ENCODE results near the gene RALY.
"Not testable (repeated sequence)": the region's sequence is repeated elsewhere in the genome, so short reads cannot be mapped to it uniquely, and the experiment has no call there.

- TF ChIP-seq CTCF, POLR2A, EP300 (IDR thresholded peaks at IDR 0.05): not testable (repeated sequence)
These were observed 138.8 kb downstream of the RALY start for GRCh38 chr20:34132491-34132890.

Data from ovary (tissue), 3 donors.